ENCODE data around the gene SIDT1.

SIDT1 gene

DNA sequence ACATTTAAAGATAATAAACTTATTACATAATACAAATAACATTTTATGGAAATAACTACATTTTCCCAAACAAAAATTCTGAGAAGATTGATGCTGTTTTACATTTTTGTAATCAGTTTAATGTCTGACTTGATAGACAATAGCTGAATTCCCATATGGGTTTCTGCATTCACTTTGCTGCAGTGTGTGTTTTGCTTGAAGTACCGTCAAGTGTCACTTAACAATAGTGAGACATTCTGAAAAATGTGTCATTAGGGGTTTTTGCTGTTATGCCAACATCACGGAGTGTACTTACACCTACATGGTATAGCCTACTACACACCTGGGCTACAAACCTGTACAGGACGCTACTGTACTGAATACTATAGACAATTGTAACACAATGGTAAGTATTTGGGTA is 106.6 kb downstream of the SIDT1 start:
- no peak for DNase-seq

DNA sequence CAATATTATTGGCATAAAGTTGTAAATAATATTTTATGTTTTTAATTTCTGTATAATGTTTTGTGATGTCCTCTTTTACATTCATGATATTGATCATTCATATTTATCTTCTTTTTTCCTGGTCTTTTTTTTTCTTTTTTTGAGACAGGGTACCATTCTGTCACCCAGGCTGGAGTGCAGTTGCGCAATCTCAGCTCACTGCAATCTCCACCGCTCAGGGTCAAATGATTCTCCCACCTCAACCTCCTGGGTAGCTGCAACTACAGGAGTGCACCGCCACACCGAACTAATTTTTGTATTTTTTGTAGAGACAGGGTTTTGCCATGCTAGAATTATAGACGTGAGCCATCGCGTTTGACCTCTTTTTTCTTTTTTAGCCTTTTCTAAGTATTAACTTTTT is 111.2 kb downstream of the SIDT1 start:
- DNase-seq, result no peak

DNA sequence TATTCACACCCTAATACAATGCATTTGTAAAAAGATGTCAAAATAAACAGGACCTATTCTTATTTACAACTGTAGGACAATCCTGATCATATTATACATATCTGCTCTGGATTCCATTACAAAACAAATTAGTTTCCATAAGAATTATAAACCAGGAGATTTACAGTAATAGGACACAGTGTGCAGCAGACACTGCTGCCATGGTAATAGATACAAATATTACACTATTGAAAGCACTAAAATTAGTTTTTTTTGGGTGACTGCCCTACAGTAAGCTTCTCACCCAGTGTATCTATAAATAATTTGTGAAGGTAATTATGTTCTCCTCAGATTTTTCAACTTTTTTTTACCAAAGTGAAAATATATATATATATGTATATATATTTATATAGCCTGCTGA is 116.2 kb downstream of the SIDT1 start:
- no peak for DNase-seq

DNA sequence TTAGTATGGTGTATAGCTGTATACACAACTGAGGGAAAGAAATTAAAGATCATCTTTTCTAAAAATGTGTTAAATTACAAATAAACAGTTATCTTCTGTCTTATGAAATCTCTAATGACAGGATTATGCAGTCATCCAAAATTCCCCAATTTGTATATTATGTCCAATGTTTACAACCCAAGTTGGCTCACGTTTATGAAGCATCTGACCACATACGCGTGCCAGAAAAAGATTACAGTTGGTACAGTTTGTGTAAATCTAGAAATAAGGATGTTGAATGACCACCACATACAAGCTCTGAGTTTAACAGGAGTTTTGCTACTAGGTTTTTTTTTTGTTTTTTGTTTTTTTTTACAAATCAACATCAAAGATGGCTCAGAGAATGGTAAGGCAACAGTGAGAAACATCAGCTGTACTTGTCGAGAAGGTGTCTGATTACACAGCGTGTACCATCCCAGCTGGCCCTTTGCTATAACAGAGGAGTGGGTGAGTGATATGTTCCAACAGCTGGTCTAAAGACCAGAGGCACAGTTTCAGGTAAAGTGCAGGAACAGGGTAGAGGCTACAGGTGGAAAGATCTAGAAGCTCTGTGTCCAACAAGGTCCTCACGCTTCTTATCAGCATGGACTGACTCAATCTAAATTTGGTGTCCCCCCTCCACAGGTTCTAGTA is 117.0 kb downstream of the SIDT1 start:
- no peak for DNase-seq

DNA sequence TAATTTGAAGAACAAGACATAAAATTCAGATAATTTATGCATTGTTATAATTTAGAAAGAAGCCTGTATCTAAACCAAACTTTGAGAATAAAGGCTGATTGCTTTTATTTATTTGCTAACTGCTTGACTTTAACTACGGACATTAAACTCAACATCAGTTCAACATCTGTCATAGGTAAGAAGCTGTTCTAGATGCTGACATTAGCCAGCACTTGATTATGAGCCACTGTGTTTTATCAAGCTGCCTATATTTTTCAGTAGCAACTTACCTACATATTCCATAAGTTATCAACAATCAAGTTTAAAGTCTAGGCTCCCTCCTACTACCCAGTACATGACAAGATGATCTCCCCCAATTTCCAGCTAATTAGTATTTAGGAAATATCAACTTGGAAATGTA is 122.0 kb downstream of the SIDT1 start:
- no peak for DNase-seq

DNA sequence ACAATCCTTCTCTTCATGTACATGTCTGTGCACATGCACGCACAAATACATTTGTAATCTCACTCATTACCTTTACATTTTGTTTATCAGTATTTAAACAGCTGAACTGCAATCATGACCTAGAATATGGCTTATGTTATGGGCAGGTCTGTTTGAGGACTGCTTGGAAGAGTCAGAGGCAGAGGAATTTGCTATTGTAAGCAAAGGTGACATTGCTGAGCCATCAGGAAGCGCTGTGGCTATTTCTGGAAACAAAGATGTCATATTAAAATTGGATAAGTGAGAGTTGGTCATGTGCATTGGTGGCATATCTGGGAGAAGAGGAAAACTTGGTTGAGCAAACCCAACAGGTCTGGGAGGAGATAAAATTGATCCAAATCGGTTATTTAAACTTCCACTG is 122.5 kb downstream of the SIDT1 start:
- no peak for DNase-seq

DNA sequence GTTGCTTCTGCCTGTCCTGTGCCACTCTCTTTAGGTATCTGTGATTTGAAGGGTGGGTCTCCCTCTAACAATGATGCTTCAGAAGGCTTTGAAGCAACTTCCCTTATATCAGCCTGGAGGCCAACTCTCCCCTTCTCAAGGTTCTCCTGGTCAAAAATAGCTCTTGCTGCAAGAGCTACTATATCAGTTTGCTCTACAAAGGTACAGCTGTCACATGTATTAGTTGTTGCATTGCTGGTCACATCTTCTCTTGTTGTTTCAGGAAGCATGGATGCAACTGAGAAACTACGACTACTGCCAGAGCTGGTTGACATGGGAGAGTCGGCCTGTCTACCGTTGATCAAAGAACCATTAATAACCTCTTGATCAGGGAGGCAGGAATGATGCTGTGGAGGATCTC is 125.8 kb downstream of the SIDT1 start:
- no peak for DNase-seq

DNA sequence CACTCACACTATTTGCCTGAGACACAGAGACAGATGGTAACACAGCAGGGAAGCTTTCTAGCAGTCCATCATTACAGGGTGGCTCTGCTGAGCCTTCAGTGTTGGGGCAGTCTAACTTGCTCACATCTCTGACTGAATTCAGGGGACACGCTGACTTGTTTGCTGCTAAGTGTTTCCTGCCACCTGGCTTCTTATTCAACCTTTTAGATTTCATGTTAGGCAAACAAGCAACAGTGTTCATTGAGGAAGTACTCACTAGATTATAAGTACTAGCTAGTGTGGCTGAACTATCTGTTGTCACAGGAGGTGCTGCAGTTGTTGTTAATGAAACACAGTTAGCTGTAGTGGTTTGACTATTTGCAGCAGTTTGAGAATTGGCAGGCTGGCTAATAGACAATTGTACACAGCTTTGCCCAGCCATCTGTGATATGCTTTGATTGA is 126.8 kb downstream of the SIDT1 start:
- peak; percentile 94 for DNase-seq

DNA sequence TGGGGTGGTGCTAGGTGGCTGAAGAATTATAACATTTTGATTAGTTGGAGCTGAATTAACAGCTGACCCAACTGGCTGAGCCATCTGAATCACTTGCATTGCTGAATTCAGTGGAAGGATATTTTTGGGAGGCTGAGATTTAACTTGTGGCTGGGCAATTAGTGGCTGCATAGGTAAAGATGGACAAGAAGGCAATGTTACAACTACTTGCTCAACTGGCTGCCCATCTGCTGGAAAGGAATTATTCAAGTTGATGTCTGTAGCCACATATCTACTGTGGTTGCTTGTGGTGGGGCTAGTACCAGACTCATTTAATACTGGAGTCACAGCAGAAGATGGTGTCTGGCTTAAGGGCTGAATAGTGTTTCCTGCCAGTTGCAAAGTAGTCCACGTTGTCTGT is 127.6 kb downstream of the SIDT1 start:
- no peak for DNase-seq

DNA sequence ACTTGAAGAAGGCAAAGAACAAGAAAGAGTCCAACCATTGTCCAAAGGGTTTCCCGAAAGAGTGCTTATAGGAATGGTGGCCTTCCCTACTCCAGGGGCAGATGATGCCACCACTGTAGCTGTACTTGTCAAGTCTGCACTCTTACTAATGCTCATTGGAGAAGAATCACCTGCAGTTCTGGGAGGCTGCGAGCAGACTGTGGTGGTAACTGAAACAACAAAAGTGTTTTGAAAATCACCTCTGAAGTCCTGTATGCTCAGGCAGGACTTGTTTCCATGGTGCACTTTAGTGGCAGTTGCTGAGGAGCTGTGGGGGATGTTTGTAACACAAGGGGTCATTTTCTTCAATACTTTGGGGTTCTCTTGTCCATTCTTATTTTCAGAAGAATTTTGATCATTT is 128.1 kb downstream of the SIDT1 start:
- DNase-seq, result no peak

DNA sequence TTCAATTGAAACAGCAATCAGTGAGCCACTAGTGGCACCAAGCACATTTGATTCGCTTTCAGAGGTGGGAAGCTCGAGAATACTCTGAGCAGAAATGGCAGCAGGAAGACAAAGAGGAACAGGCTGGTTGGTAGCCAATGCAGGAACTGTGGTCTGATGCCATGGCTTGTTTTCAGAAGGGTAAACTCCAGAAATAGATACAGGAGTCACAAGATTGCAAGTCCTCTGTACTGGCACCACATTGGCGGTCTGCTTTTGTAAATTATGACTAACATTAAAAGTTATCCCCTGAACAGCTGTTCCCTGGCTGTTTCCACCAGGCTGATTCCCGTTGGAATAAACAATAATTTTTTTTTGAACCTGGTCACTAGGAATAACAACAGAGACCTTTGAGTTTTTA is 128.5 kb downstream of the SIDT1 start:
- no peak for DNase-seq

DNA sequence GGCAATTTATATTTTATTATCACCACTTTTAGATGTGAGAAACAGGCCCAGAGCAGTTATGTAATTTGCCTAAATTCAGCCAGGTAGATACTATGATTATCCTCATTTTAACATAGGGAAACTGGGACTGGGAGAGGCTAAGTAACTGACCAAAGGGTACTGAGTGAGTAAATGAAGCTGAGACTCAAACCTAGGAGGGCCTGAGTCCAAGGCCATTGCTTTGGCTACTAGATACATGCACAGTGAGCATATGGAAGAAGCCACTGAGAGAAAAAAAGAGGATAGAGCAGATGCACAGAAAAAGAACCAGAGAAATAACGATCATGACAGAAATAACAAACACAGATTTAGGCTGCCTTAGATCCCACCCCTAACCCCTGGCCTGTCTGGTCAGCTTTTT is 130.5 kb downstream of the SIDT1 start:
- DNase-seq, result no peak

DNA sequence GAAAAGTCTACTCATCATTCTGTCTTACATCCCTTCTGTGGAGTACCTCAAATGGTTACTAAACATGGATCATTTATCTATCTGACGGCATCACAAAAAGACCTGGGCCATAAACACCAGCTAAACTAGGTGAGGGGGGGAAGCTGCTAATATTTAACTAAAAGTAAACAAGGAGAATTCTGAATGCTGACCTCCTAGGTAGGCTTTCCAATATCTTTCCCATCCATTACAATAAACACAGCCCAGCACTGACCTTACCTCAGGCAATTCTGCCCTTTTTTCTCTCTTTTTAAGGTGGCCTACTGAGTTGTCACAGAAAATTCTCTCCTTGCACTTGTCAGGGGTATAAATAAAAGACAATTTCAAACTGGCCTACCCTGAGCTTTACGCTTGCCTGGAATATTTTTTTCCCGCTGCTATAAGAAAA is 131.0 kb downstream of the SIDT1 start:
- DNase-seq, result no peak

DNA sequence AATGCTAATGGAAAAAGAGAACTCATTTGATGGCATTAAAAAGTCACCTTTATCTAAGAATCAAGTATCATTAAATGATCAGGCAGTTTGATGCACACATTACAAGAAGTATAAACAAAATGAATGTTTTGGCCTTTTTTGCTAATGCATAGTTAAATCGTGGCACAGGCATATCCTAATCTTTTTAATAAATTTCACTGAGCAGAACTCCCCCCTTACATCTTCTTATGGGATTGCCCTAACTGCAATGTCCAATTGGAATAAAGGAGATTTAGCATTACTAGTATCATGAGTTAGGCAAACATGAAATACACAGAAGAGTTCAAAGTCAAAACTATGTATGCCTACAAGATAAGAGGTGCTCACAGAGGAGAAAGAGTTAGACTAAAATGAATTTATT is 131.4 kb downstream of the SIDT1 start:
- no peak for DNase-seq

DNA sequence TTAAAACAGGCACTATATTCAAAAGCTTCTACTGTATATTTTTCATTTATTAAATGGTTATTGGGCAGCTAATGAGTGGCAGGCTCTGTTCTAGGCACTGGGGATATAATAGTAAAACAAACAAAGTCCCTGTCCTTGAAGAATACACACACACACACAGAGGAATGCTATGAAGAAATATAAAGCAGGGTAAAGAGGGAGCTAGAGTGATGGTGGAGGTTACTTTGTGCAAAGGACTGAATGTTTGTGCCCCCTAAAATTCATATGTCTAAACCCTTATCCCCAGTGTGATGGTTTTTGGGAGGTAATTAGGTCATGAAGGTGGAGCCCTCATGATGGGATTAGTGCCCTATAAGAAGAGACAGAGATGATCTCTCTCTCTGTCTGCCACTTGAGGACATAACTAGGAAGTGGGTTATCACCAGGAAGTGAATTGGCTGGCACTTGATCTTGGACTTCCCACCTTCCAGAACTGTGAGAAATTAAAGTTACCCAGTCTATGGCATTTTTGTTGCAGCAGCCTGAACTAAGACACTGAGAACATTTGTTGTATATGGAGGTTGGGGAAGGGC is 132.3 kb downstream of the SIDT1 start:
- DNase-seq, result no peak

DNA sequence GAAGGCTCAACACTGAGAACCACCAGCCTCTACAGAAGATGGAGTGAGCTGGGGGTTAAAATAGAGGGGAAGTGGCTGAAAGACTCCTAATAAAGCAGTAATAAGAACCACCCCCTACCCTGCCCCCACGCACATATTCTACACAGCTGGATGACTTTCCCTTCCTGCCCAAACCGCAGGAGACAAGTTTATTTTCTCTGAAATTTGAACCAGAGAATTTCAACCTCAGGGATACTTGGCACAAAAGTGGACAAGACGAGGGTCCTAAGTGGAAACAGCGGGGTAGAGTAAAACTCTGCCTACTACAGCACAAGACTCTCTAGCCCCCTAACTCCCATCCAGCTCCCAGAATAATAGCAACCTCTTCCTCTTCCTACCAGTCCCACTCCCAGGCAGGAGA is 135.7 kb downstream of the SIDT1 start:
- DNase-seq, result no peak

DNA sequence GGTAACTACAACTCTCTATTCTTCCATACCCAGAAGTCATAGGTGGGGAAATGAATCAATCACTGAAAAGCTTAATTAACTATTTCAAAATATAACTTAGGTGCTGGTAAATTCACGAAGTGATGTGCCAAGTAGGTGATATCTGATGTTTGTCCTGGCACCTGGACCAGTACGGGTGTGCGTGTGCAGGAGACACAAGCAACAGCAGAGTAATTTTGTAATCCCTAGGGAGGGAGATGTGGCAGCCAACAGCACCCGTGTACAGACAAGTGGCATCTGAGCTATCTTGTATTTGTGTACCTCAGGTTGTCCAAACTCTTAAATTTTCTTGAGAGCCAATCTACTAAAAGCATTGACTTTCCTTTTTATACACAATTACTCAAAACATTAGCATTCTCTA is 141.2 kb downstream of the SIDT1 start:
- no peak for DNase-seq

DNA sequence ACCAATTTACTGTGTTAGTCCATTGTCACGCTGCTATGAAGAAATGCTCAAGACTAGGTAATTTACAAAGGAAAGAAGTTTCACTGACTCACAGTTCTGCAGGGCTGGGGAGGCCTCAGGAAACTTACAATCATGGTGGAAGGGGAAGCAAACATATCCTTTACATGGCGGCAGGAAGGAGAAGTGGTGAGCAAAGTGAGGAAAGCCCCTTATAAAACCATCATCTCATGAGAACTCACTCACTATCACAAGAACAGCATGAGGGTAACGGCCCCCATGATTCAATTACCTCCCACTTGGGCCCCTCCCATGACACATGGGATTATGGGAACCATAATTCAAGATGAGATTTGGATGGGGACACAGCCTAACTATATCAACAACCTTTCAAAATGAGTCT is 143.9 kb downstream of the SIDT1 start:
- no peak for DNase-seq

DNA sequence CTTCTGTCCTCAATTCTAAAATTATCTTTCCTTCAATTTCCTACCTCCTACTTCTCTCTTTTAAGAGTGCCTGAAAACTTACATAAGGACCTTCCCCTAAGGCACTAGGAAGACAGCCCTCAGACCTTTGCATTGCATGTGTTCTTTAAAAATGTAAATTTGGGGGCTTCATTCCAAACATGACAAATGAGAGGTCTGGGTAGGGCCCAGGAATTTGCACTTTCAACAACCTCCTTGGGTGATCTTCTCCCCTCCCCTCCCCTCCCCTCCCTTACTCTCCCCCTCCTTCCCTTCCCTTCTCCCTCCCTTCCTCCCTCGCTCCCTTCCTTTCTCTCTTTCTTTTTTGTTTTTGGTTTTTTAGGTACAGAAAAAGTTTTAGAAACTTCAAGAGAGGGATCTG is 145.4 kb downstream of the SIDT1 start:
- no peak for DNase-seq

DNA sequence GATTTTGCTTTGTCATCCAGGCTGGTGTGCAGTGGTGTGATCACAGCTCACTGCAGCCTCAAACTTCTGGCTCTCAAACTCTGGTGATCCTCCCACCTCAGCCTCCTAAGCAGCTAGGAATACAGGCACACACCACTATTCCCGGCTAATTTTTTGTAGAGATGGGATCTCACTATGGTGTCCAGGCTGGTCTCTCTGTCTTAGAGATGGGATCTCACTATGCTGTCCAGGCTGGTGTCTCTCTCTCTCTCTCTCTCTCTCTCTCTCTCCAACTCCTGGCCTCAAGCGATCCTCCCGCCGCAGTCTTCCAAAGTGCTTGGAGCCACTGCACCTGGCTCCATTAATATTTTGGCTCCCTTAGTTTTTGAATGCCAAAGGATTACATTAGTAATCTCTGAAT is 146.4 kb downstream of the SIDT1 start:
- DNase-seq, result no peak

Measured in DMS153 (cell line).